Measurements from ENCODE around the gene CLEC16A.

CLEC16A gene

DNA sequence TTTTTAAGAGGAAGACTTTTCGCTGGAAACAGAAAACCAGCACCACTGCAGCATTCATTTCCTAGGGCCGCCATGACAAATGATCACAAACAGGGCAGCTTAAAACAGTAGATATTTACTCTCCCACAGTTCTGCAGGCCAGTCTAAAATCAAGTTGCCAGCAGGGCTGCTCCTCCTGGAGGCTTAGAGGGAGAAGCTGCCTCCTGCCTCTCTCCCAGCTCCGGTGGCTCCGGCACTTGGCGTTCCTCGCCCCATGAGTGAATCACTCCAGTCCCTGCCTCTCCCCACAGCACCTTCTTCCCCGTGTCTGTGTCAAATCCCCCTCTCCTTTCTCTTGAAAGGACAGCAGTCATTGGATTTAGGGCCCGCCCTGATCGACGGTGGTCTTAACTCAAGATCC is 239.6 kb downstream of the CLEC16A start:
- DNase-seq: no peak

- no peak for DNase-seq
Measured at GRCh38 chr16:11187522-11188023, 243.2 kb downstream of the CLEC16A start.

- no peak for DNase-seq
Measured at GRCh38 chr16:11188801-11189740, 244.7 kb downstream of the CLEC16A start.

DNA sequence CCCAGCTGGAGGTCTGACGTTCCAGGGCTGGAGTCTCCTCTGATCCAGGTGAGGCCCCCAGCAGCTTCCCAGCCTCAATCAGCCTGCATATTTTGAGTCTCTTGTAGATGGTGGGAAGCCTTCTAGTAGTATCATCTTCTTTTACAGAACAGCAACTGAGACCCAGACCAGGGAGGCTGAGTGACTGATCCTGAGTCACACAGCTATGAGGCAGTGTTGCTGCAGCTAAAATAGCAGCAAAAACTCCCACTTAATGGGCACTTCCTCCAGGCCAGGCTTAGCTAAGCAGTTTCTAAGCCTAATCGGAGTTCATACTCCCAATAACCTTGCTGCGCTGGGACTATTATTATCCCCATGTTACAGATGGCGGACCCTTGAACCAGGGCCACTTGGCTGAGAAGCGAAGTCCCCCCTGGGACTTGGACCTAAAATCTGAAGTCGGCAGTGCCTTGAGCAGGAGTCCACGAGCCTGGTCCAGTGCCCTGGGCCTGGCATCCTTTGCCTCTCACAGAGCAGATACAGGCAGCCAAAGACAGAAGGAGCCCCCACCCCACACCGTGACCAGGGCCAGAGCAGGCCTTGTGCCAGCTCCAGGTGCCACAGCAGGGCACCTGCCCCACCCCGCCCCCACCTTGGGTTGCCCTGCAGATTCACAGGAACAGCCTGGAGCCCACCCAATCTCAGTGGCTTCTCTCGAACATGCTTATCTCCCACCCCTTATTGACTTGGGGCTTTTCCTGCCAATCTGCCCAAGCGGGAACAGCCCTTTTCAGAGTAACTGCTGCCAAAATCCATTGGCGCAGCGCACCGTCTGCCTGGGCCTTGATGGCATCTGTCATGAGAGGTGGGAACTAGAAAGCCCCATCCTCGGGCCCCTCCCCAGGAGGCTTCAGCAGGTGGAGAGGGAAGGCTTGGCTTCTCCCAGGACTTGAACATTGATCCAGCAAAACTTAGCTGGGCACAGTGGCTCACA is 246.5 kb downstream of the CLEC16A start:
- DNase-seq: no peak

GRCh38 chr16:11191665-11192064 is 247.3 kb downstream of the CLEC16A start:
- DNase-seq: no peak

GRCh38 chr16:11193494-11193893 is 249.1 kb downstream of the CLEC16A start:
- DNase-seq: no peak

DNA sequence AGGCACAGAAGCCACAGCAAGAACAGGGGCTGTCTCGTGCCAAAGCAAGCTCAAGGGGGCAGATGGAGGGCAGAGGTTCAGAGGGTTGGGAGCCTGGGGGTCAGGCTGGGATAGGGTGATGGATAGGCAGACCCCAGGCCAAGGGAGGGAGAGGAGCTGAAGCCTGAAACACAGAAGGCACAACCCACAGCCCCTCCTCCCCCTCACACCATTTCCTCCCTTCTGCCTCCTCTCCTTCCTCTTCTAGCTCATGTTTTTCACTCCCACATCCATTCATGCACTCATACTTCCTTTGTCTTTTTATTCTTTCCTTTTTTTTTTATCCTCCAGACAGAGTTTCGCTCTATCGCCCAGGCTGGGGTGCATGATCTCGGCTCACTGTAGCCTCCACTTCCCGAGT is 250.5 kb downstream of the CLEC16A start:
- no peak for DNase-seq

- no peak for DNase-seq
Measured at GRCh38 chr16:11196286-11196828, 252.0 kb downstream of the CLEC16A start.

- DNase-seq: no peak
Measured at GRCh38 chr16:11198375-11198774, 254.0 kb downstream of the CLEC16A start.

- no peak for DNase-seq
Measured at GRCh38 chr16:11198828-11199227, 254.5 kb downstream of the CLEC16A start.

DNA sequence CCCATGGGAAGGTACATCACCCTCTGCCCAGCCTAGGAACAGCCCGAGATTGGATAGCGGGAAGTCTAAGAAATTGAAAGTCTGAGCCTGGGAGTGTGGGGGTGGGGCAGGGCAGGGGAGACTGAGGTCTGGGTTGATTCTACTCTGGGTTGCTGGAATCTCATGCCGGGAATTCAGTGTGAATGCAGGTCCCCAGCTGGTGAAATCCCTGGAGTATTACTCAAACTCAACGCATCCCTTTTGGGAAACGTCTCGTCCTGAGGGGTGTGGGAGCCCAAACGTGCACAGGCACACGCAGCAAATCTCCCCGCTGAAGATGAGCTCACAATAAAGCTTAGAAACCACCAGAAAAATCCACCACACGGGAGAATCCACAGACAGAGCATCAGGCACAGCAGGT is 256.2 kb downstream of the CLEC16A start:
- DNase-seq: no peak

DNA sequence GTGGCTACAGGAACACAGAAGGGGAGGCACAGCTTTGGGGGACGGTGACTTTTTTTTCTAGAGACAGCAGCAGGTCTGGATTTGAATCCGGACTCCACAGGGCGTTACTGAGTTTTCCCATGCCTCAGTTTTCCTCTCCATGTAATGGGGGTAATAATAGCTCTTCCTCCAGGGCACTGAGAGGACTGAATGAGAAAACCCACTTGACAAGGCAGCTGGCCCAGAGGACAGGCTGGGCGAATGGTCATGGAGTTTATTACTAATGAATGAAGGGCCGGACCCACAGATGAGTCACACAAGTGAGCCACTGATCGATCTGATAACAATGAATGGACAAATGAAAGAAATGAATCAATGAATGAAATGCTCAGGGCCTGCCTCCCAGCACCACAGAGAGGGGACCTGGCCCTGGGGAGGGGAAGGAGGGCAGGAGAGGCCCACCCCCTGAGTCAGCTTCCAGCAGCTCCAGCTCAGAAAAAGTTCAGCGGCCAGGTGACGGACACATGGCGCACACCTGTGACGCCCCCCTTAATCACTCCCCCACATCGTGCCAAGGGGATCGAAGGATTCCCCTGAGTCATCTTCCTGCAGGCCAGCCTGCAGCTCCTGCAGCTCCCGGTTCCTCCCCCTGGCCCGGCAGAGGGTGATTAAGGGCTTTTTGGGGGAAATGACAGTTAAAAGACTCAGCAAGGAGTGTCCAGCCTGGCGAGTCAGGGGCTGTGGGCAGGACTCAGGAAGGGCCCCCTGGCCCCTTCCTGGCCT is 257.3 kb downstream of the CLEC16A start:
- no peak for DNase-seq

- no peak for DNase-seq
Measured at GRCh38 chr16:11202260-11203091, 258.1 kb downstream of the CLEC16A start.

DNA sequence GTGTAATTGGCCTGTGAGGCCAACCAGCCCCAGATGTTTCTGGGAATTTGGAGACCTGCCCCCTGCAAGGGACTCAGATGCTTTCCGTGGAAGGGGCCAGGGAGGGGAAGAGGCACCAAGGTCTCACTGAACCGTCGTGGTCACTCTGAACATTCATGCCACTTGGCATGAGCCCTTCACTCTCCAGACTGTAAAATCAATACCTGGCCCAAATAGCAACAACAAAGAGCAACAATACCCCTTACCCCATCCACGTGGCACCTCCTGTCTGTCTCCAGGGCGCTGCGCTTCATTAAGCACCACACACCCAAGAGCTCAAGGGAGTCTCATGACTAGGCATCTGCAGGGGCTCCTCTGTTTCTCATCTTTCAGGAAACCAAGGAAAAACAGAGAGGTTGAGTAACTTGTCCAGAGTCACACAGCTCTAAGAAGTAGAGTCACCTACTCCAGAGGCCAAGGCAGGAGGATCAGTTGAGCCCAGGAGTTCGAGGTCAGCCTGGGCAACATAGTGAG is 258.8 kb downstream of the CLEC16A start:
- DNase-seq: no peak

DNA sequence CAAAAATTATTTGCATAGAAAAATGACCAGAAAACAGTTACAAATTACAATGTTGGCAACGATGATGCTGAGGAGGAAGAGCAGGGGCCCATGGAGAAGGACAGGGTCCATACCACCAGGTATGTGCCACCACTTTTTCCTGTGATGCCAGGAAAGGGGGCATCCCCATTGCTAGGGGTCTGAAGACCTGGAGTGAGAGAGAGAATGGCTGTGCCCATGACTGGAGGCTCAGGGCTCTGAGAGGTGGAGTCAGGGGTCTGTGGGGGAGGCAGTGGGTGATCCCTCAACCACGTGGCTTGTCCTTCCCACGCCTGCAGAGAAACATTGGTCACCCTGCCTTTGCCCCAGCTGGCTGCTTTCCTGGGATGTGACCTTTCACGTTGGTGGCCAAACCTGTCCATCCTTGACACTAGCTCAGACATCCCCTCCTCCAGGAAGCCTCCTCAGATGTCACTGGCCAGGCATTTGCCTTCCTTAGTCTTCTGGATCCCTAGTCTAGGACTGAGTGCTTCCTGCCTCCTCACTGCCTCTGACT is 260.2 kb downstream of the CLEC16A start:
- no peak for DNase-seq

DNA sequence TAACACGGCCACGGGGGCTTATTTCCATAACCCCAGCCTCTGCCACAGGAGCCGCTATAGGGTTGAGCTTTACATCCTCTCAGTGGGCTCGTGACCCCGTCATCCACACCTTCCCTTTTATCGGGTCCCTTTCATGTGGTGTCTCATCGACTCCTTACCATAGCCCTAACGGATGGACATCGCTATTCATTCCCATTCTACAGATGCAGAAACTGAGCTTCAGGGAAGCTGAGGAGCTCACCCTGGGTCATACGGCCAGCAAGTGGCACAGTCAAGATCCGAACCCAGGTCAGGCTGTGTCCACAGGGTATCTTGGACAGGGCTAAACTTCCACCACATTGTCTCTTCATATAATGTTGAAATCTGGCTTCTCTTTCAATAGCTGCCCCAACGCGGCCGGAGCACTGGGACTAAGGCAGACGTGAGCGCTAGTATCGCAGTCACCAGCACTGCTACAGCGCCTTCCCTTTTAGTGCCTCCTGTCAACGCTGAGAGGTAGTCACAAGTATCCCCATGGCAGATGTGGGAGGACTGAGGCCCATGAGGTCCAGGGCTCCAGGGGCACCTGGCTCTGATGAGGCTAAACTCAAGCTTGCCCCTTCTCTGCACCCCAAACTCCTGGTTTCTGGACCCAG is 260.8 kb downstream of the CLEC16A start:
- no peak for DNase-seq

DNA sequence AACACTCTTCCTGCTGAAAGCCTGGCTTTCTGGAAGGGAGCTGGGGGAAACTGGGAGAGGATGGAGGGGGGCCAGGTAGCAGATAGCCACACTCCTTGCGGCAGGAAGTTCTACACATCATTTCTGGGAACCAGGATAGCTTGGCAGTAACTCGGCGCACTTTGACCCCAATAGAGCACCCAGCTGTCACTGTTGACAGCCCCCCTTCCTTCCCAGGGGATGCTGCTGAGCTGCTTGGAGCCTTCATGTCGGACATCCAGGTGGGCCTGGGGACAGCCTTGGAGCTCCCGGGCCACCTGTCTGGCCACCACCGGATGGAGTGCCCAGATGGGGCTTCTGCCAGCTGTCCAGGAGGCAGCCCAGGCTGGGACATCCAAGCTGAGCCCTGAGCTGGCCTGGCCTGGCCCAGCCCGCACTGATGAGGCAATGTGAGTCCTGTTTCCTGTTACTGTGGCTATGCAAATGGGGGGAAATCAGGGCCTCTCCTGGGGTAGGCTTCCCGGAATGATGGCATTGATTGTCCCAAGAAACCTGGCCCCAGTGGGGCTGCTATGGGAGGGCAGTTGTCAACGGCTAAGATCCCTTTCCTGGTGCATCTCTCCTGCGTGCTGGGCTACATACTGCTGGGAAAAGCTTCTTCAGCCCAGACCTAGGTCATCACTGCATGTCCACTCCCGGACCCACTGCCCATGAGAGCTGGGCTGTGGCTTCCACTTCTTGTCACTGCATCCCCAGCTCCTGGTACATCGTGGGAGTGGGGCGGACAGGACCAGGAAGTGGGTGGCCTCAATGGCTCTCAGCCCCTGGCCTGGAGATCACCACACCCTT is 261.6 kb downstream of the CLEC16A start:
- no peak for DNase-seq

- DNase-seq: no peak
Measured at GRCh38 chr16:11207646-11208045, 263.3 kb downstream of the CLEC16A start.
